Uterus (tissue), 2 donors: ENCODE data around the gene LRRC26.

Source experiments
- POLR2A ChIP-seq, 2 donors: fragments of 450-650 bp; IDR thresholded peaks; one replicate each; pipeline ENCODE4 v1.6.1; 2016; ENCODE audit warnings: antibody characterized with exemption in 2 of 2, mild to moderate bottlenecking in 1 of 2, moderate library complexity in 1 of 2
- TF ChIP-seq, protein P1 (sequence below), 4 experiments: fragments of 200-600 bp in 2 of 4; fragments of 450-650 bp in 2 of 4; sonication (generic) in 2 of 4; IDR thresholded peaks; one replicate each; pipeline ENCODE4 v1.5.1; 2016 to 2019; ENCODE audit warnings: antibody characterized with exemption in 4 of 4, mild to moderate bottlenecking in 2 of 4, moderate library complexity in 1 of 4

DNA sequence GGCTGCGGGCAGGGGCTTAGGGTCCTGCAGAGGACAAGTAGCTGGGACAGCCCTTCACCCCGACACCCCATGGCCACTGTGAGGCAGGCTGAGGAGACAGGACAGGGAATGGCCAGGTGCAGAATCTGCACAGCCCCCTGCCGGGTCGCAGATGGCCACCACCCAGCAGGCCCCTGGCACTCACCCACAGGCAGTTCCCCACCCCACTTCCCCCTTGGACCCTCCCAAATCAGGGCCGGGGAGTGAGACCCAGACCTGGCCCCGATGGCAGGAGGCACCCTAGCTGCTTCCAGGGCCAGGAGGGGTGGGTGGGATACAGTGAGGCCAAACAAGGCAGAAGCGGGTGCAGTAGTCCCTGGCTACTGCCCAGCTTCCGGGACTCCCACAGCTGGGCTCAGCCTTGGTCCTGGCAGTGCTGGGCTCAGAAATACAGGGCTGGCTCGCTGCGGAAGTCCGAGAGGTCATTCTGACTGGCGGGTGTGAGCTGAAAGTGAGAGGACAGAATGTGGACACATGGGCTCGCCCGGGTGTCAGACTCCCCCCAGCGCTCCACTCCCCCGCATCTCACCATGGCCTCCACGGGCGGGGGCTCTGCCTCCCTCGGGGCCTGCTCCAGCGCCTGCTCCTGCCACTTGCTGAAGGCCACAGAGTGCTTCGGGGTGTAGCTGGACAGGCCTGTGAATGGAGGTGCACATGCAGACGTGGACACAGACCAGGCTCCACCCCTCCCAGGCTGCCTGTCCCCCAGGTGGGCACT is 22.0 kb upstream of the LRRC26 start:
- no peak for TF ChIP-seq POLR2A (IDR thresholded peaks at IDR 0.05)
- TF ChIP-seq, protein P1, sequence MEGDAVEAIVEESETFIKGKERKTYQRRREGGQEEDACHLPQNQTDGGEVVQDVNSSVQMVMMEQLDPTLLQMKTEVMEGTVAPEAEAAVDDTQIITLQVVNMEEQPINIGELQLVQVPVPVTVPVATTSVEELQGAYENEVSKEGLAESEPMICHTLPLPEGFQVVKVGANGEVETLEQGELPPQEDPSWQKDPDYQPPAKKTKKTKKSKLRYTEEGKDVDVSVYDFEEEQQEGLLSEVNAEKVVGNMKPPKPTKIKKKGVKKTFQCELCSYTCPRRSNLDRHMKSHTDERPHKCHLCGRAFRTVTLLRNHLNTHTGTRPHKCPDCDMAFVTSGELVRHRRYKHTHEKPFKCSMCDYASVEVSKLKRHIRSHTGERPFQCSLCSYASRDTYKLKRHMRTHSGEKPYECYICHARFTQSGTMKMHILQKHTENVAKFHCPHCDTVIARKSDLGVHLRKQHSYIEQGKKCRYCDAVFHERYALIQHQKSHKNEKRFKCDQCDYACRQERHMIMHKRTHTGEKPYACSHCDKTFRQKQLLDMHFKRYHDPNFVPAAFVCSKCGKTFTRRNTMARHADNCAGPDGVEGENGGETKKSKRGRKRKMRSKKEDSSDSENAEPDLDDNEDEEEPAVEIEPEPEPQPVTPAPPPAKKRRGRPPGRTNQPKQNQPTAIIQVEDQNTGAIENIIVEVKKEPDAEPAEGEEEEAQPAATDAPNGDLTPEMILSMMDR (IDR thresholded peaks at IDR 0.05) = no peak
